SK-N-SH (cell line): ENCODE measurements around the gene CPN1. TPM values are rescaled to one million over a fixed set of nuclear protein-coding genes. Genes with fewer than 3 reads are reported as not detected.

Experiments
- CTCF ChIA-PET: fragments of 300-600, 350-600 bp; formaldehyde crosslinking; extraction: SDS; loops from one replicate; lab custom pipeline; 2021; lab: Yijun Ruan, JAX
- POLR2A ChIA-PET: fragments of 350-600 bp; sonication (Branson Sonifier 250); formaldehyde crosslinking; extraction: SDS; loops from one replicate; lab custom pipeline; 2020; ENCODE audit warnings: antibody characterized with exemption, inconsistent platforms; lab: Yijun Ruan, JAX
- DNase-seq: peaks from one replicate; pipeline ENCODE4 v3.0.0; 2012
- H2AFZ ChIP-seq: fragments of 200-600 bp; sonication (generic); 2 replicates; pipeline ENCODE4 v1.8.1; 2016; ENCODE audit warnings: antibody characterized with exemption, mild to moderate bottlenecking, low read depth
- H3F3A ChIP-seq: fragments of 200-600 bp; sonication (generic); replicated peaks from 2 replicates; pipeline ENCODE3; 2016; ENCODE audit warnings: antibody characterized with exemption, mild to moderate bottlenecking; ENCODE audit not compliant: insufficient read depth
- H3K27ac ChIP-seq, 2 experiments: fragments of 200-500 bp in 1 of 2; fragments of 200-600 bp in 1 of 2; sonication (Bioruptor generic) in 1 of 2; sonication (generic), shearing (Covaris generic) in 1 of 2; 2 replicates each; pipeline versions ENCODE4 v1.5.1 to v1.6.1; 2014 to 2016; ENCODE audit warnings: low read depth in 2 of 2, inconsistent platforms in 1 of 2, low read length in 1 of 2, mild to moderate bottlenecking in 1 of 2, mixed read lengths in 1 of 2
- H3K27me3 ChIP-seq: fragments of 200-600 bp; sonication (generic), shearing (Covaris generic); 2 replicates; pipeline ENCODE4 v1.6.1; 2016; ENCODE audit warnings: mixed run types; ENCODE audit not compliant: insufficient read depth
- H3K36me3 ChIP-seq, 2 experiments: fragments of 200-500 bp in 1 of 2; fragments of 200-600 bp in 1 of 2; sonication (Bioruptor generic) in 1 of 2; sonication (generic) in 1 of 2; replicated peaks in 1 of 2; 2 replicates each; pipeline versions ENCODE3 to v1.5.1; 2014 to 2016; ENCODE audit warnings: low read length in 1 of 2, mild to moderate bottlenecking in 1 of 2; ENCODE audit not compliant: insufficient read depth in 2 of 2, control insufficient read depth in 1 of 2
- H3K4me1 ChIP-seq, 2 experiments: fragments of 200-500 bp in 1 of 2; fragments of 200-600 bp in 1 of 2; sonication (Bioruptor generic) in 1 of 2; sonication (generic), shearing (Covaris generic) in 1 of 2; 2 replicates each; pipeline versions ENCODE4 v1.5.1 to v1.6.1; 2014 to 2016; ENCODE audit warnings: low read depth in 1 of 2, low read length in 1 of 2, mixed run types in 1 of 2; ENCODE audit not compliant: insufficient read depth in 2 of 2, control insufficient read depth in 1 of 2
- H3K4me2 ChIP-seq: fragments of 200-600 bp; sonication (generic), shearing (Covaris generic); 2 replicates; pipeline ENCODE4 v1.6.1; 2017; ENCODE audit warnings: mixed run types
- H3K4me3 ChIP-seq, 2 experiments: fragments of 200-500 bp in 1 of 2; fragments of 200-600 bp in 1 of 2; sonication (Bioruptor generic) in 1 of 2; sonication (generic), shearing (Covaris generic) in 1 of 2; 2 replicates each; pipeline versions ENCODE4 v1.5.1 to v1.8.1; 2014 to 2016; ENCODE audit warnings: low read depth in 2 of 2, inconsistent platforms in 1 of 2, low read length in 1 of 2, mild to moderate bottlenecking in 1 of 2, mixed read lengths in 1 of 2, moderate library complexity in 1 of 2
- H3K79me2 ChIP-seq: fragments of 200-600 bp; sonication (generic); 2 replicates; pipeline ENCODE4 v1.8.1; 2017; ENCODE audit warnings: mild to moderate bottlenecking; ENCODE audit not compliant: insufficient read depth
- H3K9ac ChIP-seq: fragments of 200-600 bp; sonication (generic); 2 replicates; pipeline ENCODE4 v1.6.1; 2017; ENCODE audit warnings: mixed run types
- H3K9me2 ChIP-seq: fragments of 200-600 bp; sonication (generic); 2 replicates; pipeline ENCODE4 v1.6.1; 2017; ENCODE audit warnings: mixed run types
- H3K9me3 ChIP-seq: fragments of 200-600 bp; sonication (generic); 2 replicates; pipeline ENCODE4 v1.6.1; 2017; ENCODE audit warnings: mixed run types, mild to moderate bottlenecking, moderate library complexity
- H4K20me1 ChIP-seq: fragments of 200-600 bp; sonication (generic); 2 replicates; pipeline ENCODE4 v1.6.1; 2017; ENCODE audit warnings: mild to moderate bottlenecking, mixed run types; ENCODE audit not compliant: insufficient read depth
- EP300 ChIP-seq, 2 experiments: IDR thresholded peaks; 2 replicates each; pipeline versions ENCODE4 v1.4.0 to v1.6.1; 2012; ENCODE audit warnings: borderline replicate concordance in 1 of 2, low read depth in 1 of 2, low read length in 1 of 2
- FOSL2 ChIP-seq: IDR thresholded peaks from 2 replicates; pipeline ENCODE4 v1.4.0; 2012; ENCODE audit warnings: low read depth, mild to moderate bottlenecking, moderate library complexity, borderline replicate concordance
- FOXJ3 ChIP-seq: sonication (generic); formaldehyde crosslinking; IDR thresholded peaks from 2 replicates; pipeline ENCODE4 v1.5.1; 2020; ENCODE audit warnings: mild to moderate bottlenecking, missing genetic modification reagents
- FOXM1 ChIP-seq: IDR thresholded peaks from 2 replicates; pipeline ENCODE4 v1.4.0; 2012; ENCODE audit warnings: low read depth, mild to moderate bottlenecking
- GATA2 ChIP-seq: sonication (generic); formaldehyde crosslinking; IDR thresholded peaks from 2 replicates; pipeline ENCODE4 v1.5.0; 2020; ENCODE audit warnings: mild to moderate bottlenecking, missing genetic modification reagents
- IRF3 ChIP-seq: fragments of 150-350 bp; IDR thresholded peaks from 2 replicates; pipeline ENCODE4 v1.6.1; 2016; ENCODE audit warnings: mild to moderate bottlenecking, low read depth, low read length
- MEF2A ChIP-seq: IDR thresholded peaks from 2 replicates; pipeline ENCODE4 v1.4.0; 2012; ENCODE audit warnings: low read depth, borderline replicate concordance
- NFIC ChIP-seq: IDR thresholded peaks from 2 replicates; pipeline ENCODE4 v1.4.0; 2012; ENCODE audit warnings: borderline replicate concordance
- NRF1 ChIP-seq: IDR thresholded peaks from 2 replicates; pipeline ENCODE4 v1.6.1; 2012; ENCODE audit warnings: low read depth, mild to moderate bottlenecking, low read length
- RAD21 ChIP-seq: IDR thresholded peaks from 2 replicates; pipeline ENCODE4 v1.6.1; 2012; ENCODE audit warnings: mild to moderate bottlenecking, low read length
- RCOR1 ChIP-seq: fragments of 150-350 bp; IDR thresholded peaks from 2 replicates; pipeline ENCODE4 v1.6.1; 2017; ENCODE audit warnings: antibody characterized with exemption, low read length
- RXRA ChIP-seq: IDR thresholded peaks from 2 replicates; pipeline ENCODE4 v1.4.0; 2012; ENCODE audit warnings: low read depth, mild to moderate bottlenecking, borderline replicate concordance
- SIN3A ChIP-seq: IDR thresholded peaks from 2 replicates; pipeline ENCODE4 v1.6.1; 2012; ENCODE audit warnings: low read depth, mild to moderate bottlenecking, low read length, moderate library complexity, borderline replicate concordance
- SMC3 ChIP-seq: IDR thresholded peaks from 2 replicates; pipeline ENCODE4 v1.6.1; 2012; ENCODE audit warnings: low read depth, low read length, improper control_type of control experiment
- TAF1 ChIP-seq: IDR thresholded peaks from 2 replicates; pipeline ENCODE4 v1.6.1; 2012; ENCODE audit warnings: low read depth, mild to moderate bottlenecking, low read length, moderate library complexity, borderline replicate concordance
- TCF12 ChIP-seq: IDR thresholded peaks from 2 replicates; pipeline ENCODE4 v1.4.0; 2012
- TEAD4 ChIP-seq: IDR thresholded peaks from 2 replicates; pipeline ENCODE4 v1.4.0; 2012; ENCODE audit warnings: mild to moderate bottlenecking, borderline replicate concordance; ENCODE audit not compliant: insufficient read depth
- USF2 ChIP-seq: fragments of 150-350 bp; IDR thresholded peaks from 2 replicates; pipeline ENCODE4 v1.6.1; 2017; ENCODE audit warnings: antibody characterized with exemption, low read length, low read depth, borderline replicate concordance
- YY1 ChIP-seq: IDR thresholded peaks from 2 replicates; pipeline ENCODE4 v1.4.0; 2012; ENCODE audit warnings: low read depth, mild to moderate bottlenecking
- WGBS: methylation state at CpG from one replicate; pipeline ENCODE4 v1.1.6; 2017; ENCODE audit warnings: low lambda C conversion rate; 5-methylcytosine and 5-hydroxymethylcytosine counted together
- polyA plus RNA-seq, 3 experiments: library from polyadenylated mRNA; depleted of rRNA; stranded (reverse); fragments of >200 nt; gene quantifications; 2 replicates each; pipeline ENCODE4 v1.2.3, GENCODE V29; 2012

The CPN1 gene
- polyA plus RNA-seq, 1 of the 3 experiments (the other 2 are of a cell fraction), result not detected

DNA sequence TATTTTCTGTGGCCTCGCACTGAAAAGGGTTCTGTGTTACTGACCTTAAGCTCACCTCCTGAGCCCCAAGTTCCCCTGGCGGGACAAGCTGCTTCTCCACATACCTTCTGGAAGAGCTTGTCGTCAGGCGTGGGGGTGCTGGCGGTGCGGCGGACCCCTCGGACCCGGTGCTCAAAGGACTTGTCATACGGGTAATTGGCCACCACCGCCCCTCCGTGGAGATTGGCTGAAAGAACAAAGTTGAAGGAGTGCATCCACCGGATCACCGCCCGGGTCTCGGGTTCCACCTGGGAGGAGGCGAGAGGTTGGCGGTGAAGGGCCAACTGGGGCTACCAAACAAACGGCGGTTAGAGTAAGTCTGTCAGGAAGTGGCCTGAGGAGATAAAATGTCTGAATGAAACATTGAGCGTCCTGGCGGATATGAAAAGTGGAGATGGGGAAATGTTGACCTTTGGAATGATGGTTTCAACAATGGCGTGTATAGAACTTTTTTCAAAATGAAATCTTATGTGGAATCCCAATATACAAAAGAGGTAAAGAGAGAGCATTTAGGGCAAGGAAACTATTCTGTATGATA, 16.5 kb downstream of the CPN1 start (continued):
- TF ChIP-seq FOXJ3 (CRISPR knock-in tag) (no peak), RAD21 (no peak), TAF1 (no peak), IRF3 (no peak), MEF2A (no peak), FOSL2 (no peak), NFIC (no peak), FOXM1 (no peak), EP300 (IDR thresholded peaks at IDR 0.05; ENCODE audit: borderline replicate concordance in 1 of 2, low read depth in 1 of 2, low read length in 1 of 2) (no peak), NRF1 (no peak)

GRCh38 chr10:100061401-100061800, 20.3 kb downstream of the CPN1 start:
- CTCF ChIA-PET, result interaction anchor here (1.4 to 2.2 kb wide), 3 partner anchors 16 to 216 kb away, joined by 3 to 11 read pairs (median 8); no protein-coding TSS in a partner anchor
- Histone ChIP-seq H4K20me1 (no peaks in the 10 kb centered on the region), H3K79me2 (no peaks in the 10 kb centered on the region), H3K4me1 (no peaks in the 10 kb centered on the region), H3F3A (no peaks in the 10 kb centered on the region), H3K9me3 (no peaks in the 10 kb centered on the region), H3K4me2 (no peak overlapping the region), H3K36me3 (no peaks in the 10 kb centered on the region), H3K4me3 (no peak overlapping the region)
- WGBS, result 48% methylated on average over 1 of the region's 1 CpG
- no peak for DNase-seq
- POLR2A ChIA-PET, result no interaction called here
- TF ChIP-seq NRF1, result no peak
- no peak for TF ChIP-seq FOSL2
- TF ChIP-seq YY1, result no peak
- no peak for TF ChIP-seq SMC3
- no peak for TF ChIP-seq TCF12
- TF ChIP-seq RAD21, result no peak
- TF ChIP-seq TEAD4, result no peak
- TF ChIP-seq, all 33 proteins: peak for 0
- no peaks in the 10 kb centered on the region; the same call in 1 of the 2 replicates for H3K9me2 ChIP-seq
- H3K9ac ChIP-seq, result no peak overlapping the region
- H3K27ac ChIP-seq, result no peak overlapping the region
- H3K27me3 ChIP-seq, result no peaks in the 10 kb centered on the region
- no peak overlapping the region for H2AFZ ChIP-seq

GRCh38 chr10:100057948-100058347, 23.7 kb downstream of the CPN1 start:
- no peak overlapping the region for H3K4me2 ChIP-seq
- no peaks in the 10 kb centered on the region for H3K9me3 ChIP-seq
- no peak overlapping the region for H3K4me3 ChIP-seq
- H3K79me2 ChIP-seq, result no peaks in the 10 kb centered on the region
- H3K27me3 ChIP-seq, result no peaks in the 10 kb centered on the region
- WGBS, result 9% methylated on average over 1 of the region's 1 CpG
- no peaks in the 10 kb centered on the region for H3K4me1 ChIP-seq
- H3K9ac ChIP-seq, result no peak overlapping the region
- ChIA-PET POLR2A (no interaction called here), CTCF (interaction anchor here (2.9 kb wide), 1 partner anchor 12 kb away, joined by 15 read pairs; no protein-coding TSS in a partner anchor)
- no peak overlapping the region for H2AFZ ChIP-seq
- TF ChIP-seq MEF2A, result no peak
- no peak for TF ChIP-seq FOSL2
- TF ChIP-seq RCOR1, result no peak
- no peak for TF ChIP-seq RAD21
- no peak for TF ChIP-seq SIN3A
- TF ChIP-seq USF2, result no peak
- no peak for TF ChIP-seq TCF12
- no peak for TF ChIP-seq GATA2 (CRISPR knock-in tag)
- no peak for TF ChIP-seq RXRA
- TF ChIP-seq SMC3, result no peak
- TF ChIP-seq FOXJ3 (CRISPR knock-in tag), result no peak
- no peaks in the 10 kb centered on the region; the same call in 1 of the 2 replicates for H3K9me2 ChIP-seq
- H4K20me1 ChIP-seq, result no peaks in the 10 kb centered on the region
- no peak for DNase-seq
- H3F3A ChIP-seq, result no peaks in the 10 kb centered on the region
- H3K36me3 ChIP-seq, result no peaks in the 10 kb centered on the region
- no peak overlapping the region for H3K27ac ChIP-seq
